ENCODE data around the gene LAMC3. TPM values are rescaled to one million over a fixed set of nuclear protein-coding genes. Genes with fewer than 3 reads are reported as not detected.

The LAMC3 gene
- polyA plus RNA-seq (ENCODE audit: low read depth in 6 of 6) = under 1 TPM in 1 of 6 donors, not detected in 5; 0.17 TPM

DNA sequence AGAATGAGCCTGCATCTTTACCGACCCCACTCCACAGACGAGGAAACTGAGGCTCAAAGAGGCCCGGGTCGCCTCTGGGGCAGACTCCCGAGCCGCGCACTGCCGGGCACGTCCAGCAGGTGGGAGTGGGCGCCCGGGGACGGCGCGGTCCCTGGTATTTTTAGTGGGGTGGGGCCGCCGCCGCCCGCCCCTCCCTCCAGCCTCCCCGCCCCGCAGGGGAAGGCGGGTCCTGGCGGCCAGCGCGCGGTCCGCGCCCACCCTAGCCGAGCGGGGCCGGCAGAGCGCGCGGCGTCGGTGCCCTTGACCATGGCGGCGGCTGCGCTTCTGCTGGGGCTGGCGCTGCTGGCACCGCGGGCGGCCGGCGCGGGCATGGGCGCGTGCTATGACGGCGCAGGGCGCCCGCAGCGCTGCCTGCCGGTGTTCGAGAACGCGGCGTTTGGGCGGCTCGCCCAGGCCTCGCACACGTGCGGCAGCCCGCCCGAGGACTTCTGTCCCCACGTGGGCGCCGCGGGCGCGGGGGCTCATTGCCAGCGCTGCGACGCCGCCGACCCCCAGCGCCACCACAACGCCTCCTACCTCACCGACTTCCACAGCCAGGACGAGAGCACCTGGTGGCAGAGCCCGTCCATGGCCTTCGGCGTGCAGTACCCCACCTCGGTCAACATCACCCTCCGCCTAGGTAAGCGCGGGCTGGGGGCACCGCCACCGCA, at the start of gene LAMC3:
TSS of gene LAMC3 (plus strand) at position 266 of the 710 bp plus-strand sequence. CDS start at position 307, 41 bp downstream.
- Mint-ChIP-seq H3K4me3 (peak within 1 kb of the TSS in 7 of 8 donors; percentile 26 to 71 (median 49)), H3K27me3 (peaks cover 23 to 66% (median 48%) of the 10 kb centered on the region in 3 donors)

DNA sequence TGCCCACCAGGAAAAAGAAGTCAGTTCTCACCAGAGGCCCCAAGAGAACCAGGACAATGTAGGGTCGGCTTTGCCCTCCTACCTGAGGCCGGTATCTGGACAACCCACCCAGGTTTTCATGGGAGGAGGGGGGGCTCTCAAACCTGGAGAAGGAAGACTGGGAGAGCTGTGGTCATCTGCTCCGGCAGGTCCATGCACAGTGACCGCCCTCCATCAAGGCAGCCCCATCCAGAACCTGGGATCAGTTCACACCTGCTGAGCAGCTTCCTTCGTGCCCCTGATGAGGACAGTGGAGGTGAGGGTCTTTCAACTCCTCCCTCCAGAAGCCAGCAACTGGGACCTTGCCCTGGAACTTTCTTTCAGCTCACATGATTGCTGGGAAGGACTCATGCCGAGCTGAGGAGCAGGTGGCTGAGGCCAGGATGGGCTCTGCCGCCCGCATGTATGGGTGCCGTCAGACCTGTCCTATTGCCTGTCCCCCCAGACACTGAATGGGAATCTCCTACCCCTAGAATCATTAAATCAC, 49.1 kb upstream of the LAMC3 start:
- Mint-ChIP-seq H3K4me3 (no peak overlapping the region), H3K36me3 (peaks cover 0 to 8% of the 10 kb centered on the region in 2 donors), H3K4me1 (peaks cover 0 to 5% (median 0%) of the 10 kb centered on the region in 3 donors), H3K27ac (peak overlapping the region in 1 of 6 donors; percentile 47), H3K27me3 (peaks cover 3 to 18% (median 8%) of the 10 kb centered on the region in 3 donors), H3K9me3 (peaks cover 0 to 5% (median 3%) of the 10 kb centered on the region in 7 donors)
- ATAC-seq (ENCODE audit: low read depth in 2 of 2) (no peak), DNase-seq (no peak)

More for the DNA sequence above, at the start of gene LAMC3:
- no peak for DNase-seq
- Mint-ChIP-seq H3K27ac (no peak within 1 kb of the TSS), H3K9me3 (peaks cover 0 to 1% (median 0%) of the 10 kb centered on the region in 7 donors), H3K36me3 (no peaks in the 10 kb centered on the region), H3K4me1 (peaks cover 0 to 4% (median 4%) of the 10 kb centered on the region in 3 donors)
- ATAC-seq (ENCODE audit: low read depth in 2 of 2) = peak in 1 of 2 donors; percentile 21

DNA sequence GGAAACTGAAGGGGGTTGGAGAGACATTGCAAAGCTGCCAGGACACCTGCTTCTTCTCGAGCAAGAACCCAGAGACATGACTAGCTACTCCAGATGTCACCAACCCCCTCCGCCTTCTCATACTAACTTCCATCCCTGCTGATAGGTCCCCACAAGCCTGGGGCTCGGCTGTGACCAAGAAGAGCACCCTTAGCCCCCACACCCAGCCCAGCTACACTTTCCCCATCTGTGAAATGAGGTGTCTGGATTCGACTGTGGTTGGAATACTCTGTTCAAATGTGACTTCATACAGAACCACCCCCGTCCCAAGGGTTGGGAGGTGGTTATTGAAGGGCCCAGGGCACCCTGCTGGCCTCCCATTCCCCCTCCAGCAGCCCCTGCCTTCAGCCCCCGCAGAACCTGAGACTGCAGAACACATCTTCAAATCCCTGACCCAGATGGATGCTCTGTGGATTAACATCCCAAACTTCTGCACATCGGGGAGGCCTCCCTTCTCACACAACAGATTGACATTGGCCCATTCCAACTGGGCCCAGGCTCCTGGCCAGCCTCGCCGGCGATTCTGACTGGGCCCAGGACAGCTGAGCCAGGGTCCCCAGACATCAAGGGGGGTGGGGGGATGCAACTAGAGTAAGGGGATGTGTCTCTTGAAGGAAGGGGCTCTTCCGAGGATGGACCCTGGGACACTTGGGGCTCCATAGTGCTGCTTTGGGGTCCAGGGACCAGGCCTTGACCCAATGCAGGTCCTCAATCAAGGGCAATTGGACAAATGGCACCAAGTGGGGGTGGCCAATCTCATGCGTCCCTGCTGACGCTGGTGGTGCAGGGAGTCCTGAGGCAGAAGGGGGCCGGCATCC, 48.2 kb upstream of the LAMC3 start:
- peaks cover 0 to 5% (median 0%) of the 10 kb centered on the region in 3 donors for H3K4me1 Mint-ChIP-seq
- H3K27ac Mint-ChIP-seq = peak overlapping the region in 2 of 6 donors; percentile 33 to 42
- peaks cover 0 to 8% of the 10 kb centered on the region in 2 donors for H3K36me3 Mint-ChIP-seq
- H3K4me3 Mint-ChIP-seq = peak overlapping the region in 1 of 8 donors; percentile 29
- H3K9me3 Mint-ChIP-seq = peaks cover 0 to 5% (median 3%) of the 10 kb centered on the region in 7 donors
- no peak for DNase-seq
- ATAC-seq (ENCODE audit: low read depth in 2 of 2) = no peak
- H3K27me3 Mint-ChIP-seq = peaks cover 3 to 18% (median 8%) of the 10 kb centered on the region in 3 donors

DNA sequence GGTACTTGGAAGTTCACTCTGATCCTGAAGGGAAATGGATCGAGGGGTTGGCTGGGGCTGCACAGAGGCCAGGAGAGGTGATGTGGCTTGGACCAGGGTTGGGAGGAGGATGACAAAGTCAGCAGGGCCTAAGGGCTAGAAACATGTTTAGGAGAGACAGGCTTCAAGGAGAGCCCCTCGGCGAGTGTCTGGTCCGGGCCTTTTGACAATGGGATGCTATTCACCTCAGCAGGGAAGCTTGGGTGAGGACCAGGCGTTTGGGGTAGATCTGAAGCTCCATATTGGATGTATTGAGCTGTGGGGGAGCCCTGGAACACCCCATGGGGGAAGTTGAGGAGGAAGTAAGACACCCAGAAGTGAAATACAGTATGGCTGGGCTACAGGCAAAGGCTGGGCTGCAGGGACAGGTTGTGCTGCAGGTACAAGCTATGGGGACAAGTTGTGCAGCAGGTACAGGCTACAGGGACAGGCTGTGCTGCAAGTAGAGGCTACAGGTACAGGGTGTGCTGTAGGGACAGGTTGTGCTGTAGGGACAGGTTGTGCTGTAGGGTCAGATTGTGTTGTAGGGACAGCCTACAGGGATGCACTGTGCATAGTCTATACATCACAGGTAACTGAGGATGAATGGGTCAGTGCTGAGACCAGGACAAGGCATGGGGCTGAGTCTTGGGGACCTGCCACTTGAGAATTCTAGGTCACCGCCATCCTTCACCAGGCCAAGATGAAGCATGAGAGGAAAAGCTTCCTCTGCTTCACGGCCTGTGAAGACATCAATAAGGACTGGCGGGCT, 47.3 kb upstream of the LAMC3 start:
- H3K4me1 Mint-ChIP-seq = peaks cover 0 to 5% (median 0%) of the 10 kb centered on the region in 3 donors
- peaks cover 0 to 8% of the 10 kb centered on the region in 2 donors for H3K36me3 Mint-ChIP-seq
- H3K27ac Mint-ChIP-seq = peak overlapping the region in 1 of 6 donors; percentile 20
- peaks cover 0 to 5% (median 3%) of the 10 kb centered on the region in 7 donors for H3K9me3 Mint-ChIP-seq
- no peak overlapping the region for H3K4me3 Mint-ChIP-seq
- DNase-seq (no peak), ATAC-seq (ENCODE audit: low read depth in 2 of 2) (no peak)
- H3K27me3 Mint-ChIP-seq = peaks cover 3 to 18% (median 8%) of the 10 kb centered on the region in 3 donors

DNA sequence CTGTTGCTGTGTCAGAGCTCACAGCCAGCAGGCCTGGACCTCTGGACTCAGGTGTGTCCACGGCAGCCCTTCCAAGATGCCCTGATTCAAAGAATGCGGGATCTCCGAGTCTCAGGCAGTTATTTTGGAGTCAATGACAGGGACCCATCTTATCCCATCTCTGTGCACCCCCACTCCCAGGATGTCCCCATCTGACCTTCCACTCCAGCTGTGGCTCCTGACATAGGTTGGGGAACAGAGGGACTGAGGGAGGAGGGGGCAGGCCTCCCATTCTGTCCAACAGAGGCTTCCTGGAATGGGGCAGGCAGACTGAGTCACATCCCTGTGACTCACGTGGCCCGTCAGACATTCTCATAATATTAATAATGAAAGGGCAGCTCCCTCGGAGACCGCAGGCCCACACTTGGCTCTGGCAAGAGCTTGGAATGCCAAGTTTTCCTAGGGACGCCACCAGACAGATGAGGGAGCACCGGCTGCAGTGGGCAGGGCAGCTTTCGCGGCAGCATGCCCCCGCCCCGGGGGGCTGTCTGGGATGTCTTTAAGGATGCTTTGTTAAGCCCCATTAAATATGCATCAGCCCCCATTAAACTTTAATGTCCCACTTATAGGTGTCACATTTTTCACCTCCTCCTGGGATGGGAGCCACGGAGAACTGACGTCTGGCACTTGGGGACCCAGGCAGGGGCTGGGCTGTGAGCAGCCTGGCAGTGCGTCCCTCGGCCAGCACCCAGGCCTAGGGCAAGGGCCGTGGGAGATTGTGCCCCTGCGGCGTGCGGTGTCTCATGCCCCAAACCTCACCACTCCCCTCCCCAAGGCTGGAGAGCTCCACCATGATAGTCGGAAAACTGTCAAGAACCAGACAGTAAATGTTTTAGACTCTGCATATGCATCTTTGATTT, 46.3 kb upstream of the LAMC3 start:
- H3K36me3 Mint-ChIP-seq = peaks cover 0 to 8% of the 10 kb centered on the region in 2 donors
- DNase-seq (no peak), ATAC-seq (ENCODE audit: low read depth in 2 of 2) (no peak)
- H3K4me3 Mint-ChIP-seq = no peak overlapping the region
- H3K27ac Mint-ChIP-seq = no peak overlapping the region
- H3K27me3 Mint-ChIP-seq = peaks cover 3 to 18% (median 8%) of the 10 kb centered on the region in 3 donors
- H3K4me1 Mint-ChIP-seq = peaks cover 0 to 5% (median 0%) of the 10 kb centered on the region in 3 donors
- H3K9me3 Mint-ChIP-seq = peaks cover 0 to 5% (median 3%) of the 10 kb centered on the region in 7 donors

DNA sequence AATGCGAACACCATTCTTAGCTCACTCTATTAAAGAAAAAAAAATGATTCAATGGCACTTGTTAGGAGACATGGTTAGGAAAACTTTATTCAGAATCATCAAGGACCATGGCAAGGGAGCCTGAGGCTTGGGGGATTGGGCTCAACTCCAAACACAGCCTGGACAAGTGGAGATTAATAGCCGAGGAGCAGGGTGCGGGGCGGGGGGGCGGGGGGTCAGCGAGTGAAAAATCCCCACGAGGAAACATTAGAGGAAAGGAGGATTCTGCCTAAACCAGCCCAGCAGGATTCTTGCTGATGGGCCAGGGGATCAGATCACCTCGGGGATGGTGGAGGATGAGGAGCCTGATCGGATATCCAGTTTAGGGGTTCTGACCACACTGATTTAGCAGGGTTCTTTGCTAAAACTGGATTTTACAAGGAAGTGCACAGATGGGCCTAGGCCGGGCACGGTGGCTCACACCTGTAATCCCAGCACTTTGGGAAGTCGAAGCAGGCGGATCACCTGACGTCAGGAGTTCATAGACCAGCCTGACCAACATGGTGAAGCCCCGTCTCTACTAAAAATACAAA, 45.6 kb upstream of the LAMC3 start:
- no peak for ATAC-seq (ENCODE audit: low read depth in 2 of 2)
- H3K4me3 Mint-ChIP-seq = no peak overlapping the region
- DNase-seq = no peak
- H3K9me3 Mint-ChIP-seq = peaks cover 0 to 5% (median 3%) of the 10 kb centered on the region in 7 donors
- H3K4me1 Mint-ChIP-seq = peaks cover 0 to 5% (median 0%) of the 10 kb centered on the region in 3 donors
- peaks cover 0 to 8% of the 10 kb centered on the region in 2 donors for H3K36me3 Mint-ChIP-seq
- peaks cover 3 to 18% (median 8%) of the 10 kb centered on the region in 3 donors for H3K27me3 Mint-ChIP-seq
- no peak overlapping the region for H3K27ac Mint-ChIP-seq

DNA sequence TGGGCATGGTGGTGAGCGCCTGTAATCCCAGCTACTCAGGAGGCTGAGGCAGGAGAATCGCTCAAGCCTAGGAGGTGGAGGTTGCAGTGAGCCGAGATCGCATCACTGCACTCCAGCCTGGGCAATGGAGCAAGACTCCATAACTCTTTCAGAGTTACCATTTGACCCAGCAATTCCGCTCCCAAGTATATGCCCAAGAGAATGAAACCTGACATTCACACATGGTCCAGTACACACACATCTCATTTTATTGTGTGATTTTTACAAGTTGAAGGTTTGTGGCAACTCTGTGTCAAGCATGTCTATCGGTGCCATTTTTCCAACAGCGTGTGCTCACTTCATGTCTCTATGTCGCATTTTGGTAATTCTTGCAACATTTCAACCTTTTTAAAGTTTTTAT, 45.1 kb upstream of the LAMC3 start:
- no peak for DNase-seq
- H3K4me1 Mint-ChIP-seq = peaks cover 0 to 2% (median 0%) of the 10 kb centered on the region in 3 donors

DNA sequence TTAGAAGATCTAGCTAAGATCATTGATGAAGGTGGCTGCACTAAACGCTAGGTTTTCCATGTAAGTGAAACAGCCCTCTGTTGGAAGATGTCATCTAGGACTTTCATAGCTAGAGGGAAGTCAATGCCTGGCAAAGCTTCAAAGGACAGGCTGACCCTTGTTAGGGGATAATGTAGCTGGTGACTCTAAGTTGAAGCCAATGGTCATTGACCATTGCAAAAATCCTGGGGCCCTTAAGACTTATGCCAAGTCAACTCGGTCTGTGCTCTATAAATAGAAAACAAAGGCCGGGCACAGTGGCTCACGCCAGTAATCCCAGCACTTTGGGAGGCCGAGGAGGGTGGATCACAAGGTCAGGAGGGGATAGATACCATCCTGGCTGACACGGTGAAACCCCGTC, 43.3 kb upstream of the LAMC3 start:
- Mint-ChIP-seq H3K9me3 (peaks cover 0 to 2% (median 0%) of the 10 kb centered on the region in 7 donors), H3K27ac (no peak overlapping the region), H3K4me1 (no peaks in the 10 kb centered on the region), H3K36me3 (no peaks in the 10 kb centered on the region), H3K4me3 (no peak overlapping the region), H3K27me3 (peaks cover 3 to 21% (median 12%) of the 10 kb centered on the region in 3 donors)
- DNase-seq (no peak), ATAC-seq (ENCODE audit: low read depth in 2 of 2) (no peak)

More for the DNA sequence above, 45.1 kb upstream of the LAMC3 start:
- no peak overlapping the region for H3K4me3 Mint-ChIP-seq
- H3K36me3 Mint-ChIP-seq = peaks cover 0 to 3% of the 10 kb centered on the region in 2 donors
- no peak for ATAC-seq (ENCODE audit: low read depth in 2 of 2)
- H3K9me3 Mint-ChIP-seq = peaks cover 0 to 2% (median under 1%) of the 10 kb centered on the region in 7 donors
- peaks cover 3 to 18% (median 8%) of the 10 kb centered on the region in 3 donors for H3K27me3 Mint-ChIP-seq
- no peak overlapping the region for H3K27ac Mint-ChIP-seq

DNA sequence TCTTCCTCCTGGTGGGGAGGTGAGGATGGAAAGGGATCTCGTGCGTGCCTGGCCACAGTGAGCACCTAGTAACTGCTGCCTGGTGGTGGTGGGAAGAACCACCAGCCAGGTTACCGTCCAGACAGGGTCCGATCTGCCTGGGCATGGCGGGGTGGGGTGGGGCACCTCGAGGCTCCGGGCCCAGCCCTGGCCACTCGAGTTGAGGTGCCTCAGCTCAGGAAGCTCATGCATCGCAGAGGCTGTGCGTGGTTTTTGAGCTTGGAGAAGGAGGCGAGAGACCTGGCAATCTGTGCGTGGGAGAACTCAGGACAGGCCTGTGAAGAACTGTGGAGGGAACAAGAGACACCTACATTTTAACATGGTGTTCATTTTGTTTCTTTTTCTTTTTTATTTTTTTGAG, 38.9 kb upstream of the LAMC3 start:
- DNase-seq = no peak
- peaks cover 0 to 12% (median 0%) of the 10 kb centered on the region in 3 donors for H3K4me1 Mint-ChIP-seq
- H3K4me3 Mint-ChIP-seq = no peak overlapping the region
- H3K27me3 Mint-ChIP-seq = peaks cover 12 to 36% (median 33%) of the 10 kb centered on the region in 3 donors
- H3K9me3 Mint-ChIP-seq = no peaks in the 10 kb centered on the region
- H3K36me3 Mint-ChIP-seq = peaks cover 0 to 8% of the 10 kb centered on the region in 2 donors
- H3K27ac Mint-ChIP-seq = no peak overlapping the region
- no peak for ATAC-seq (ENCODE audit: low read depth in 2 of 2)

DNA sequence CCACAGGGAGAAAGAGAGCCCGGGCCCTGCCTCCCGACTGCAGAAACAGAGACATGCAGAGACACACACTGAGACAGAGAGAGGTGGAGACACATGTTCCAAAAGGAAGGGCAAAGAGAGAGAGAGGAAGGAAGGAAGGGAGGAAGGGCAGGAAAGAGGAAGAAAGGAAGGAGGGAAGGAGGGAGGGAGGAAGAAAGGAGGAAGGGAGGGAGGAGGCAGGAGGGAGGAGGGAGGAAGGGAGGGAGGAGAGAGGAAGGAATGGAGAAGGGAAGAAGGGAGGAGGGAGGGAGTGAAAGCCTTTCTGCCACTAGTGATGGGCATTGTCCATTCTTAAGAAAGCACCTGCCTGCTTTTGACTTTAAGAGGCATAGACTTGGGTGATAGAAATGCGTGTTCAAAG, 38.1 kb upstream of the LAMC3 start:
- H3K4me1 Mint-ChIP-seq = peaks cover 0 to 12% (median 0%) of the 10 kb centered on the region in 3 donors
- no peak for DNase-seq
- no peak overlapping the region for H3K4me3 Mint-ChIP-seq
- no peaks in the 10 kb centered on the region for H3K9me3 Mint-ChIP-seq
- H3K36me3 Mint-ChIP-seq = peaks cover 0 to 8% of the 10 kb centered on the region in 2 donors
- H3K27ac Mint-ChIP-seq = no peak overlapping the region
- ATAC-seq (ENCODE audit: low read depth in 2 of 2) = no peak
- peaks cover 15 to 36% (median 33%) of the 10 kb centered on the region in 3 donors for H3K27me3 Mint-ChIP-seq

DNA sequence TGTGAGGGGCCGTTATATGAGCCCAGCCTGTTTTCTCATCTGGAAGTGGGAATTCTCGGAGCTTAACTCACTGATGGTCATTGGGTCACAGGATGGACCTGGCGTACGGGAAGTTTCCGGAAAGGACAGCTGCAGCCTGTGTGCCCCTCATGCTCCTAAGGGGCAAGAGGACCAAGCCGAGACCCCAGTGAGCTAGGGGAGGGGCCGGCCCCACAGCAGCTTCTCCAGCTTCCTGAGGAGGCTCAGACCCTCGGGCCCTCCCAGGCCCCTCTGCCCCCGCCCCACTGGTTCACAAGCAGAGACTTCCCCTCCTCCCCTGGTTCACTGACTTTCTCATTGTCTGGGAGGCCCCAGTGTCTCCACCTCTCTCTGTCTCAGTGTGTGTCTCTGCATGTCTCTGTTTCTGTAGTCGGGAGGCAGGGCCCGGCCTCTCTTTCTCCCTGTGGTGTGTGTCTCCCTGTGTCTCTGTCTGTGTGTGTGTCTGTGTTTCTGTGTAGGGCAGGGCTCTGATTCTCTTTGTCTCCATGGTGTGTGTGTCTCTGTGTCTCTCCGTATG, 37.6 kb upstream of the LAMC3 start:
- peaks cover 0 to 8% of the 10 kb centered on the region in 2 donors for H3K36me3 Mint-ChIP-seq
- no peaks in the 10 kb centered on the region for H3K9me3 Mint-ChIP-seq
- no peak for DNase-seq
- peaks cover 0 to 12% (median 0%) of the 10 kb centered on the region in 3 donors for H3K4me1 Mint-ChIP-seq
- no peak overlapping the region for H3K4me3 Mint-ChIP-seq
- H3K27ac Mint-ChIP-seq = no peak overlapping the region
- H3K27me3 Mint-ChIP-seq = peaks cover 15 to 36% (median 33%) of the 10 kb centered on the region in 3 donors
- no peak for ATAC-seq (ENCODE audit: low read depth in 2 of 2)
